ENCODE results near the gene RNF115.

The RNF115 gene

GRCh38 chr1:145706086-145706664 lies 117.7 kb downstream of the RNF115 start:
- Histone ChIP-seq H3K4me3 (ENCODE audit: low read depth in 1 of 2, low read length in 2 of 2) (no peak overlapping the region), H3K27ac (ENCODE audit: low read length) (no peak overlapping the region), H3K79me2 (ENCODE audit: insufficient read depth, low read length) (no peaks in the 10 kb centered on the region), H3K36me3 (ENCODE audit: insufficient read depth, low read length) (no peaks in the 10 kb centered on the region), H3K27me3 (ENCODE audit: insufficient read depth, low read length, poor library complexity) (peaks cover 3% of the 10 kb centered on the region), H2AFZ (ENCODE audit: low read depth, low read length) (no peak overlapping the region), H3K4me2 (ENCODE audit: insufficient read depth, low read length) (no peak overlapping the region), H3K4me1 (ENCODE audit: insufficient read depth, low read length) (no peaks in the 10 kb centered on the region), H3K9ac (ENCODE audit: low read depth, low read length) (no peak overlapping the region), H3K9me3 (ENCODE audit: insufficient read depth, low read length, severe bottlenecking) (no peaks in the 10 kb centered on the region), H4K20me1 (ENCODE audit: insufficient read depth, low read length) (no peaks in the 10 kb centered on the region)
- no peak for TF ChIP-seq EZH2 (IDR thresholded peaks at IDR 0.05; ENCODE audit: borderline replicate concordance, low read depth, low read length, severe bottlenecking)
- TF ChIP-seq, protein P1, sequence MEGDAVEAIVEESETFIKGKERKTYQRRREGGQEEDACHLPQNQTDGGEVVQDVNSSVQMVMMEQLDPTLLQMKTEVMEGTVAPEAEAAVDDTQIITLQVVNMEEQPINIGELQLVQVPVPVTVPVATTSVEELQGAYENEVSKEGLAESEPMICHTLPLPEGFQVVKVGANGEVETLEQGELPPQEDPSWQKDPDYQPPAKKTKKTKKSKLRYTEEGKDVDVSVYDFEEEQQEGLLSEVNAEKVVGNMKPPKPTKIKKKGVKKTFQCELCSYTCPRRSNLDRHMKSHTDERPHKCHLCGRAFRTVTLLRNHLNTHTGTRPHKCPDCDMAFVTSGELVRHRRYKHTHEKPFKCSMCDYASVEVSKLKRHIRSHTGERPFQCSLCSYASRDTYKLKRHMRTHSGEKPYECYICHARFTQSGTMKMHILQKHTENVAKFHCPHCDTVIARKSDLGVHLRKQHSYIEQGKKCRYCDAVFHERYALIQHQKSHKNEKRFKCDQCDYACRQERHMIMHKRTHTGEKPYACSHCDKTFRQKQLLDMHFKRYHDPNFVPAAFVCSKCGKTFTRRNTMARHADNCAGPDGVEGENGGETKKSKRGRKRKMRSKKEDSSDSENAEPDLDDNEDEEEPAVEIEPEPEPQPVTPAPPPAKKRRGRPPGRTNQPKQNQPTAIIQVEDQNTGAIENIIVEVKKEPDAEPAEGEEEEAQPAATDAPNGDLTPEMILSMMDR (IDR thresholded peaks at IDR 0.05; ENCODE audit: borderline replicate concordance, extremely low read depth, low read length, poor library complexity, severe bottlenecking), result no peak
- no peak for ATAC-seq (ENCODE audit: insufficient read depth, low read depth)
- DNase-seq, result no peak

DNA sequence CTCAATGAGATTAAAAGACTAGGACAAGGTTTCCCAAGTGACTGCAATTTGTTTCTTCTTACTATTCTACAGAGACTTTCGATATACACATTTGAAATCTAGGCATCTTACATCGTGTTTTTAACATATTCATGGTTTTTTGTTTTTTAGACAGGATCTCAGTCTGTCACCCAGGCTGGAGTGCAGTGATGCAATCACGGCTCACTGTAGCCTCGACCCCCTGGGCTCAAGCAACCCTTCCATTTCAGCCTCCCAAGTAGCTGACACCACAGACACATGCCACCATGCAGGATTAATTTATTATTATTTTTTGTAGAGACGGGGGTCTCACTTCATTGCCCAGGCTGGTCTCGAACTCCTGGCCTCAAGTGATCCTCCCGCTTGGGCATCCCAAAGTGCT lies 118.3 kb downstream of the RNF115 start:
- ATAC-seq (ENCODE audit: insufficient read depth, low read depth), result no peak
- TF ChIP-seq EZH2 (IDR thresholded peaks at IDR 0.05; ENCODE audit: borderline replicate concordance, low read depth, low read length, severe bottlenecking), result no peak
- TF ChIP-seq, protein P1 (IDR thresholded peaks at IDR 0.05; ENCODE audit: borderline replicate concordance, extremely low read depth, low read length, poor library complexity, severe bottlenecking), result no peak
- H3K9me3 ChIP-seq (ENCODE audit: insufficient read depth, low read length, severe bottlenecking), result no peaks in the 10 kb centered on the region
- no peak overlapping the region for H2AFZ ChIP-seq (ENCODE audit: low read depth, low read length)
- no peak overlapping the region for H3K9ac ChIP-seq (ENCODE audit: low read depth, low read length)
- H4K20me1 ChIP-seq (ENCODE audit: insufficient read depth, low read length), result no peaks in the 10 kb centered on the region
- no peaks in the 10 kb centered on the region for H3K4me1 ChIP-seq (ENCODE audit: insufficient read depth, low read length)
- H3K79me2 ChIP-seq (ENCODE audit: insufficient read depth, low read length), result no peaks in the 10 kb centered on the region
- no peak overlapping the region for H3K27ac ChIP-seq (ENCODE audit: low read length)
- H3K27me3 ChIP-seq (ENCODE audit: insufficient read depth, low read length, poor library complexity), result peaks cover 3% of the 10 kb centered on the region
- no peaks in the 10 kb centered on the region for H3K36me3 ChIP-seq (ENCODE audit: insufficient read depth, low read length)
- no peak overlapping the region for H3K4me3 ChIP-seq (ENCODE audit: low read depth in 1 of 2, low read length in 2 of 2)
- no peak overlapping the region for H3K4me2 ChIP-seq (ENCODE audit: insufficient read depth, low read length)
- no peak for DNase-seq

GRCh38 chr1:145702826-145703225 lies 121.1 kb downstream of the RNF115 start:
- Histone ChIP-seq H3K27ac (ENCODE audit: low read length) (no peak overlapping the region), H2AFZ (ENCODE audit: low read depth, low read length) (no peak overlapping the region), H3K4me2 (ENCODE audit: insufficient read depth, low read length) (no peak overlapping the region), H3K4me3 (ENCODE audit: low read depth in 1 of 2, low read length in 2 of 2) (no peak overlapping the region), H4K20me1 (ENCODE audit: insufficient read depth, low read length) (no peaks in the 10 kb centered on the region), H3K9ac (ENCODE audit: low read depth, low read length) (no peak overlapping the region), H3K27me3 (ENCODE audit: insufficient read depth, low read length, poor library complexity) (peaks cover 3% of the 10 kb centered on the region), H3K9me3 (ENCODE audit: insufficient read depth, low read length, severe bottlenecking) (no peaks in the 10 kb centered on the region), H3K4me1 (ENCODE audit: insufficient read depth, low read length) (no peaks in the 10 kb centered on the region), H3K36me3 (ENCODE audit: insufficient read depth, low read length) (no peaks in the 10 kb centered on the region), H3K79me2 (ENCODE audit: insufficient read depth, low read length) (no peaks in the 10 kb centered on the region)
- DNase-seq (no peak), ATAC-seq (ENCODE audit: insufficient read depth, low read depth) (no peak)
- no peak for TF ChIP-seq EZH2 (IDR thresholded peaks at IDR 0.05; ENCODE audit: borderline replicate concordance, low read depth, low read length, severe bottlenecking)
- TF ChIP-seq, protein P1 (IDR thresholded peaks at IDR 0.05; ENCODE audit: borderline replicate concordance, extremely low read depth, low read length, poor library complexity, severe bottlenecking), result no peak

Data from DND-41 (cell line).